Measurements from ENCODE around the gene TCF3. TPM values are rescaled to one million over a fixed set of nuclear protein-coding genes. Genes with fewer than 3 reads are reported as not detected.
A peak's percentile ranks its signal among the peaks of the same experiment; 100 is the strongest.

TCF3 gene
- total RNA-seq, 2 experiments from 2014 or later, result 518 to 811 TPM

DNA sequence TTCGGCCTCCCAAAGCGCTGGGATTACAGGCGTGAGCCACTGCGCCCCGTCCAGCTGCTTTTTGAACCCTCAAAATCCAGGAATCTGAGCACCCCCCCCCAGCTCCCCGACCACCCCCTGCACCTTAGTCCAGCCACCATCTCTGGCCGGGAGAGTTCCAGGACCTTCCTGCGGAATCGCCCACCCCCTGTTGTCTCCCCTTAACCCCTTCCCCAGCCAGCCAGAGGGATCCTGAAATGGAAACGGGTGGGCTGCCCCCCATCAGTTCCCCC is 59.0 kb downstream of the TCF3 start:
- peaks cover 37% of the 10 kb centered on the region for H3K79me2 ChIP-seq (ENCODE audit: insufficient read depth, low read depth, low read length)
- BruUV-seq (replicated peaks), result no TSS peak
- no peak for DNase-seq (ENCODE audit: low spot score)
- intact Hi-C loops (cut with micrococcal nuclease; ENCODE audit: unreplicated experiment), result loop anchor here (5.0 kb wide), 1 partner anchor 74 kb away; no protein-coding TSS in a partner anchor
- H3K27ac ChIP-seq (ENCODE audit: low read depth, low read length, poor library complexity, severe bottlenecking), result peak overlapping the region; percentile 36
- no peak overlapping the region for H2AFZ ChIP-seq (ENCODE audit: low read length)
- TF ChIP-seq, protein P1, sequence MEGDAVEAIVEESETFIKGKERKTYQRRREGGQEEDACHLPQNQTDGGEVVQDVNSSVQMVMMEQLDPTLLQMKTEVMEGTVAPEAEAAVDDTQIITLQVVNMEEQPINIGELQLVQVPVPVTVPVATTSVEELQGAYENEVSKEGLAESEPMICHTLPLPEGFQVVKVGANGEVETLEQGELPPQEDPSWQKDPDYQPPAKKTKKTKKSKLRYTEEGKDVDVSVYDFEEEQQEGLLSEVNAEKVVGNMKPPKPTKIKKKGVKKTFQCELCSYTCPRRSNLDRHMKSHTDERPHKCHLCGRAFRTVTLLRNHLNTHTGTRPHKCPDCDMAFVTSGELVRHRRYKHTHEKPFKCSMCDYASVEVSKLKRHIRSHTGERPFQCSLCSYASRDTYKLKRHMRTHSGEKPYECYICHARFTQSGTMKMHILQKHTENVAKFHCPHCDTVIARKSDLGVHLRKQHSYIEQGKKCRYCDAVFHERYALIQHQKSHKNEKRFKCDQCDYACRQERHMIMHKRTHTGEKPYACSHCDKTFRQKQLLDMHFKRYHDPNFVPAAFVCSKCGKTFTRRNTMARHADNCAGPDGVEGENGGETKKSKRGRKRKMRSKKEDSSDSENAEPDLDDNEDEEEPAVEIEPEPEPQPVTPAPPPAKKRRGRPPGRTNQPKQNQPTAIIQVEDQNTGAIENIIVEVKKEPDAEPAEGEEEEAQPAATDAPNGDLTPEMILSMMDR (conservative IDR thresholded peaks at IDR 0.05; ENCODE audit: low read length), result no peak
- TF ChIP-seq EZH2phosphoT487 (IDR thresholded peaks at IDR 0.05; ENCODE audit: borderline replicate concordance, low read depth, low read length), result no peak
- POLR2A ChIA-PET, result interaction anchor here (0.7 to 1.0 kb wide), 2 partner anchors 12 to 56 kb away, joined by 5 read pairs; partner anchors contain the start of gene UQCR11
- H3K36me3 ChIP-seq (ENCODE audit: insufficient read depth, low read length), result peaks cover 64% of the 10 kb centered on the region
- H4K20me1 ChIP-seq (ENCODE audit: insufficient read depth, low read length), result no peaks in the 10 kb centered on the region; the same call in 1 of the 2 replicates
- no peaks in the 10 kb centered on the region for H3K9me2 ChIP-seq (ENCODE audit: insufficient read depth, low read length)
- H3K4me2 ChIP-seq (ENCODE audit: low read length), result peak overlapping the region; percentile 82
- no peaks in the 10 kb centered on the region for H3K9me3 ChIP-seq (ENCODE audit: low read length)
- peak overlapping the region; percentile 67 for H3K4me3 ChIP-seq (ENCODE audit: low read depth, low read length, poor library complexity, severe bottlenecking)
- CTCF ChIA-PET (ENCODE audit: unreplicated experiment), result no interaction called here
- peaks cover 23% of the 10 kb centered on the region for H3K4me1 ChIP-seq (ENCODE audit: insufficient read depth, low read length, poor library complexity, severe bottlenecking)

- Histone ChIP-seq H3K4me2 (ENCODE audit: low read length) (peak within 1 kb of the TSS; percentile 100), H3K27ac (ENCODE audit: low read depth, low read length, poor library complexity, severe bottlenecking) (peak within 1 kb of the TSS; percentile 92), H3K4me1 (ENCODE audit: insufficient read depth, low read length, poor library complexity, severe bottlenecking) (peaks cover 23% of the 10 kb centered on the region), H3K79me2 (ENCODE audit: insufficient read depth, low read depth, low read length) (peaks cover 42% of the 10 kb centered on the region), H3K36me3 (ENCODE audit: insufficient read depth, low read length) (peaks cover 65% of the 10 kb centered on the region), H4K20me1 (ENCODE audit: insufficient read depth, low read length) (no peaks in the 10 kb centered on the region; the same call in 1 of the 2 replicates), H3K4me3 (ENCODE audit: low read depth, low read length, poor library complexity, severe bottlenecking) (peak within 1 kb of the TSS; percentile 100), H3K9me3 (ENCODE audit: low read length) (no peaks in the 10 kb centered on the region), H2AFZ (ENCODE audit: low read length) (peak within 1 kb of the TSS; percentile 40; the same call in 1 of the 2 replicates), H3K9me2 (ENCODE audit: insufficient read depth, low read length) (no peaks in the 10 kb centered on the region)
- no TSS peak for BruUV-seq (replicated peaks)
- POLR2A ChIA-PET, result interaction anchor here (0.7 to 1.0 kb wide), 3 partner anchors 9 to 57 kb away, joined by 4 to 5 read pairs (median 5); partner anchors contain the start of gene UQCR11
- DNase-seq (ENCODE audit: low spot score), result peak; percentile 95
- TF ChIP-seq, protein P1 (conservative IDR thresholded peaks at IDR 0.05; ENCODE audit: low read length), result no peak
- TF ChIP-seq EZH2phosphoT487 (IDR thresholded peaks at IDR 0.05; ENCODE audit: borderline replicate concordance, low read depth, low read length), result no peak
- CTCF ChIA-PET (ENCODE audit: unreplicated experiment), result no interaction called here
- intact Hi-C loops (cut with micrococcal nuclease; ENCODE audit: unreplicated experiment), result loop anchor here (5.0 kb wide), 1 partner anchor 74 kb away; no protein-coding TSS in a partner anchor
Measured at GRCh38 chr19:1592755-1593500, 59.5 kb downstream of the TCF3 start, which contains the start of gene MBD3. TSS of gene MBD3 (minus strand) at chr19:1592865. CDS start at chr19:1592631, 234 bp downstream.
